DMS153 (cell line): ENCODE results near the gene POLD2.
"Not testable (repeated sequence)": the region's sequence is repeated elsewhere in the genome, so short reads cannot be mapped to it uniquely, and the experiment has no call there.

ENCODE experiments used
- DNase-seq: peaks from one replicate; lab custom pipeline; 2025; lab: John Stamatoyannopoulos, UW

The POLD2 gene

DNA sequence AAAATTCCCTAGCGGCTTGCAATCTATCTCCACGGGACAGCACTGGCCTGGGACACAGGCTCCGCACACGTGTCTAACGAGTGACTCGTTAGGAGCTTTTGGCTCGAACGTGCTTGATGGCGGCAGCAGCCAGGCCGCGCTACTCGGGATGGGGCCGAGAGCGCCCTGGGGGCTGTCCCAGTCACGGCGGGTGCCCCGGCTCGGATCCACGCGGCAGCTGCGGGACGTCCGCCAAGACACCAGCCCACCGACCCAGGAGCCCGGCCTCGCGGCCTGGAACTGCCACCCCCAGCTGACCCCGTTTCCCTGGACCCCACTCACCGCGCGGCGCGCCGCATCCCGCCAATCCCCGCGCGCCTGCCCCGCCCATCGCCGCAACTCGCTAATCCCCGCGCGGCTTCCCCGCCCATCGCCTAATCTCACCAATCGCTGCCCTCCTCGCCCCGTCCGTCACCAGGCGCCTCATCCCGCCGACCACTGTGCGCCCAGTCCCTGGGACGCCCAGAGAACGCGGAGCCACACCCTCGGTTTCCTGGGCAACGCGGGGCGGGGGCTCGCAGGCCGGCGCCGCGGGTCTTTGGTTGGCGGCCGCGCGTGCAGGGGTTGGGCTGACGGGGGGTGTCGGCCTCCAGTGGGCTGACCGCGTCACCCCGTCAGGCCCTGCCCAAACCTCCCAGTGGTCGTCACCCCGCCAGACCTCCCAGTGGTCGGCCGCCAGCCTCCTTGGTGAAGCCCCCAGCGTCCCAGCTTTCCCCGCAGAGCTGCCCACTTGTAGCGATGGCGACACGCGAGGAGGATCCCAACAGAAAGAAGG, at the start of gene POLD2:
Gene POLD2, minus strand, starts transcription at position 359 of the 814 bp plus-strand sequence. CDS start 1,495 bp downstream, outside the sequence.
- peak; percentile 97 for DNase-seq

DNA sequence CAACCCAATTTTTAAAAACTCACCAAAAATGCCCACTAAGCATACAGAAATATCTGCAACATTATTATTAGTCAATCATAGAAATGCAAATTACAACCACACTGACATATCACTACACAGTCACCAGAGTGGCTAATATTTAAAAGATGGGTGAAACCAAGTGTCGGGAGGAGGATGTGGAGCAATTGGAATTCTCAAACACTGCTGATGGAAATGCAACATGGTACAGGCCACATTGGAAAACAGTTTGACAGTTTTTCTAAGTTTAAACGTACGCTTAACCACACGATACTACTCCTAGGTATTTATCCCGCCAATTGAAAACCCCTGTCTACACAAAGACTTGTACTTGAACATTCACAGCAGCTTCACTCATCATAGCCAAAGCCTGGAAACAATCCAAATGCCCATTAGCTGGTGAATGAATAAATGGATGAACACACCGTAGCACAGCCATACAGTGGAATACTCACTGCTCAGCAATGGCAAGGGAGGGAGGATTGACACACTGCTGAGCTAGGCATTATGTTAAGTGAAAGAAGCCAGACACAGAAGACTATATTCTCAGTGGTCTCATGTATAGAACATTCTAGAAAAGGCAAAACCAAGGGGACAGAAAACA, 49.6 kb upstream of the POLD2 start:
- peak; percentile 62 for DNase-seq

DNA sequence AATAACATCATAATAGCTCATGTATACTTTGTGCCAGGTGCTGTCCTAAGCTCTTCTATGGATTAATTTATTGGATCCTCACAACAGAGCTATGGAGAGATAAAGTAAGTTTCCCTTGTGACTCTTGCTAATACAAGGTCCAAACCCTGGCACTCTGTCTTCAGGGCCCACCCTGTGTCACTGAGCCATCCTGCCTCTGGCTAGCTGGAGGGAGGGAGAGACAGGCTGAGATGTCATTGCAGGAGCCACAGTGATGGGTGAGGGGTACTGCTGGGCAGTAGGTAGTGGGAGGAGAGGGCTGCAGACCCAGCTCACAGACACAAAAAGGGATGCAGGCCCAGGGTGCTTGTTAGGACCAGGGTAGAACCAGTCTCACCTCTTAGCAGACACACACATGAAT, 49.0 kb upstream of the POLD2 start:
- DNase-seq = no peak

DNA sequence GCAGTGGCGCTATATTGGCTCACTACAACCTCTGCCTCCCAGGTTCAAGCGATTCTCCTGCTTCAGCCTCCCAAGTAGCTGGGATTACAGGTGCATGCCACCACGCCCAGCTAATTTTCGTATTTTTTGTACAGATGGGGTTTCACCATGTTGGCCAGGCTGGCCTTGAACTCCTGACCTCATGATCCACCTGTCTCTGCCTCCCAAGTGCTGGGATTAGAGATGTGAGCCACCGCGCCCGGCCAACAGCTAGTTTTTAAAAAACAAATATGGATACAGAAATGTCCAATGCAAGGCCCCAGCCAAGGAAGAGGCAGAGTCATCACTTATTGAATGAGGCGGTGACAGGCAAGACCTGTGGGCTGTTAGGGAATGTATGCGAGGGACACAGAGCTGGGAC, 48.6 kb upstream of the POLD2 start:
- not testable (repeated sequence) for DNase-seq

DNA sequence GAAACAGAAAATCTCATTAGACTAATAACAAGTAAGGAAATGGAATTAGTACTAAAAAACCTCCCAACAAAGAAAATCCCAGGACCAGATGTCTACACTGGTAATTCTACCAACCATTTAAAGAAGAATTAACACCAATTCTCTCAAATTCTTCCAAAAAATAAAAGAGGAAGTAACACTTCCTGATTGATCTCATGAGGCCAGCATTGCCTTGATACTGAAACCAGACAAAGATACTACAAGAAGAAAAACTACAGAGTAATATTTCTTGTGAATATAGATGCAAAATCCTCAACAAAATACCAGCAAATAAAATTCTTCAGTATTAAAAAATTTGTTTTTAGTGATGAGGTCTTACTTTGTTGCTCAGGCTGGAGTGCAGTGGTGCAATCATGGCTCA, 44.6 kb upstream of the POLD2 start:
- DNase-seq = no peak

DNA sequence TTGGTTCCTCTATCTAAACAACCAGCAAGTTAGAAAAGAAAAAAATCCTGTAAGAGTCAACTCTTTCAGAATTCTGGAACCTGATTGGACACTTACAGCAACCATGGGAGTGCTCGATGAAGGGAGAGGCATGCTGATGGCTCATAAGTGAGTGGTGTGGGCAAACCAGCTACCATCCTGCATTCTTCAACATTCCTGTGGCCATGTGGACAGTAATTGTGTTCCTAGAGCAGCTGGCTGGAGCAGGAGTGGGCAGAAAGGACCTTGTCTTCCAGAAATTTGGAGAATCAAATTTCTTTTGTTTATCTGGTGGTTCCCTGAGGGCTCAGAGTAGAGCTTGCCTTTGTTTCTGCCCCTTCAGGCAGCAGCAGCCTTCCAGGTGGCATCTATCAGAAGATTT, 40.2 kb upstream of the POLD2 start:
- DNase-seq = no peak

DNA sequence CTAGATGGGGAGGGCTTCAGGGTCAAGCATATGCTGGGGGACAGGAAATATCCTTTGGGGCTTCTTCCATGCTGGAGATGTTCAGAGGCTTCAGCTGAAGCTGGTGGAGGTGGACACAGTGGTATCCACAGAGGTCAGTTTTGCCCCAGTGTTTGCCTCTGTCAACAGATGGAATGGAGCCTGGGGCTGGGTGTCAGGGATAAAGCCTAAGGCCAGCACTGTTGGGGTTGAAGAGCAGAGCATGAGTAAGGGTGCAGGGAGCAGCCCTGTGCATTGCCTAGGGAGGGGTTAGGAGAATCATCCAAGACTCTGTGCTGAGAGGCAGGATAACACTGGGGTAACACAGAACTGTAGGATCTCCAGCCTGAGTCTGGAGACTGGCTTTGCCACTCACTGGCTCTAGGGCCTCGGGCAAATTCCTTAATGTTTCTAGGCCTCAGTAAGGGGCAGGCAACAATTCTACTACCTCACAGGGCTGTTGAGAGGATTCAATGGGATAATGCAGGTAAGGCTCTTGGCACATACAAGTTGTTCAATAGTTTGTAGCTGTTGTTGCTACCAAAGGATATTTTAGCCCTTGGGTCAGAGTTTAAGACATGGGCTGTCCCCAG, 39.5 kb upstream of the POLD2 start:
- DNase-seq = no peak

DNA sequence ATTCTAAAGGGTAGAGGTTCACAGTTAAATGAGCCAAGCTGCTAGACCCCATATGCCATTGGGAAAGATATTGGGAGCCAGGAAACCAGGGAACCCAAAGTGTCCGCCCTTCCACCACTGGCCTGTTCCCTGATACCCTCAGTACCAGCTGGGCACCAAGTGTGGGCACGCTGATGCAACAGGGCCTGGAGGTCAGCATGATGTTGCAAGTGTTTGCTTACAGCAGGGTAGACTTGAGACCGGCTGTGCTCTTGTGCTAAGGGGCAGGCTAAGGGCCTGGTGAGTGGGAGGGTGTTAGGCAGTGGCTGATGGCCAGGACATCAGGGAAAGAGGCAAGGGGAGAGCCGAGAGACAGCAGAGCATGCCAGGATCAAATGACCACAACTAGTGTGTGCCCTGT, 38.8 kb upstream of the POLD2 start:
- DNase-seq = no peak

DNA sequence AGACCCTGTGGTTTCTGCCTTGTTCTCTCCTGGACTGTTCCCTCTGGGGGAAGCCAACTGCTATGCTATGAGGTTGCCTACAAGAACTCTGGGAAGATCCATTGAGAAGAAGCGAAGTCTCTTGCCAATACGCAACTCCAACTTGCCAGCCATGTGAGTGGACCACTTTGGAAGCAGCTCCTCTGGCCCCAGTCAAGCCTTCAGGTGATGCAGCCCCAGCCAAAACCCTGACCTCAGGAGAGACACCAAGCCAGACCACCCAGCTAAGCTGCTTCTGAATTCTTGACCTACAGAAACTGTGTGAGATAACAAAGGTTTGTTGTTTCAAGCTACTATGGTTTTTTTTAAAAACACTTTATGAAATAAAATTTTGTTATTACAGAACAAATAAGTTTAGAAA, 38.0 kb upstream of the POLD2 start:
- DNase-seq = no peak

DNA sequence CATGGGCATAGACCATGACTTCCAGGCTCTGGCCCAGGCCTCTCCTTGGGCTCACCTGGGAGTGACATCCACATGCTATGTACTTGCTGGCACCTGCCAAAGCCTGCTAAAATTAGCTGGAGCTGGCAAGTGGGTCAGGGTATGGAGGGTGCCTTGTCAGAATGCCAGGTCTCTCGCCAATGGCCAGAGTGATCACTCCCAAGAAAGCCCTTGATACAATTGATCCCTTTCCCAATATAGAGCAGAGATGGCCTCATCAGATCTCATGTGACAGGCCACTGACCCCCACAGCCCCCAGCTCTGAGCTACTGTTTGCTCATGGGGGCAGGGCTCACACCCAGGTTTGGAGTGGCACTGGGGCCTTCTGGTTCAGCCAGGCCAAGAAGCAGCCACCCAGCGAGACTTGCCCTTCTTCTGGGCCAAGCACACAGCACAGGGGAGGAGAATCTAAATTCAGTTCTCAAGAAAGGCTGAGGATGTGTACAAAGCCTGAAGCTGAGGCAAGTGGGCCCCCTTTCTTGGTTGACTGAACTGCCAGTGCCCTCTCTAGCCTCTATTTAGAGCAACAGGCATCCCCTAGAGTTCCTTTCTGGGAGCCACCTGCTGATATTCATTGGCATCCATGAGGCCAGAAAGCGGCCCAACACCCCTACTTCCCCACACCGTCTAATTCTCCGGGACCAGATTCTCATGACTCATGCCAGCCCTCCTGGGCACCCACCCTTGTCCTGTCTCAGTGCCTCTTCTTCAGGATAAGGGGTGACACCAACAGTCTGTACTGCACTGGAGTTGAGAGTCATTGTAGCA, 36.7 kb upstream of the POLD2 start:
- DNase-seq = no peak

DNA sequence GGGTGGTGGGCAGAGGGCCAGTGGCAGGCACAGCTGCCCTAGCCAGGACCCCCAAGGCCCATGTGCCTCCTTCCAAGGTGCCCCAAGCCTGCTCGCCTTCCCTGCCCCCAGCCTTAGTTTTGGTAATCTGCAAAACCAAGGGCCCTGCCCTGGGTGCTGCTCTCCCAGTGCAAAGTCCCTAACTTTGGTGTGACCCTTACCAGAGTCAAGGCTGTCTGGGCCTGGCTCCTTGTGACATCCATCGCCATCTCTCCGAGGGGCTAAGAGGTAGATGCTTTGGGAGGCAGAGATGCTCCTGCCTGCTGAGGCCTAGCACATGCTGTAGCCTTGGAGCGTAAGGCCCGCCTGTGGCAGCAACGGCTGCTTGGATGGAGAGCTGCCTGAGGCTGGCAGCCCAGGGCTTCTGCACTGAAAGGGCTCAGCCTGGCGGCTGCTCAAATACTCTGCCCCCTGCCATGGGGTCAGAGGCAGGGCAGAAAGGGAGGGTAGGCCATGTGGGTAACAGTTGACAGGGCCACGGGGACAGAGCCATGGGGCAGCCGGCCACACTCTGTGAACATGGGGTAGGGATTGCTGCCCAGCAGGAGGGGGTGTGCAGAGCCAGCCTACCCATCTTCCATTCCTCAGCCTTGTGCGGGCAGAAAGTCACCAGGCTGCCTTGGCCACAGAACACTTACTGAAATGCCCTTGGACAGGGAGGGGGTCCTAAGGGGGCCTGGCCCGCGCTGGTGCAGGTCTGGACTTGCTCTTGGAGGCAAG, 35.7 kb upstream of the POLD2 start:
- no peak for DNase-seq

DNA sequence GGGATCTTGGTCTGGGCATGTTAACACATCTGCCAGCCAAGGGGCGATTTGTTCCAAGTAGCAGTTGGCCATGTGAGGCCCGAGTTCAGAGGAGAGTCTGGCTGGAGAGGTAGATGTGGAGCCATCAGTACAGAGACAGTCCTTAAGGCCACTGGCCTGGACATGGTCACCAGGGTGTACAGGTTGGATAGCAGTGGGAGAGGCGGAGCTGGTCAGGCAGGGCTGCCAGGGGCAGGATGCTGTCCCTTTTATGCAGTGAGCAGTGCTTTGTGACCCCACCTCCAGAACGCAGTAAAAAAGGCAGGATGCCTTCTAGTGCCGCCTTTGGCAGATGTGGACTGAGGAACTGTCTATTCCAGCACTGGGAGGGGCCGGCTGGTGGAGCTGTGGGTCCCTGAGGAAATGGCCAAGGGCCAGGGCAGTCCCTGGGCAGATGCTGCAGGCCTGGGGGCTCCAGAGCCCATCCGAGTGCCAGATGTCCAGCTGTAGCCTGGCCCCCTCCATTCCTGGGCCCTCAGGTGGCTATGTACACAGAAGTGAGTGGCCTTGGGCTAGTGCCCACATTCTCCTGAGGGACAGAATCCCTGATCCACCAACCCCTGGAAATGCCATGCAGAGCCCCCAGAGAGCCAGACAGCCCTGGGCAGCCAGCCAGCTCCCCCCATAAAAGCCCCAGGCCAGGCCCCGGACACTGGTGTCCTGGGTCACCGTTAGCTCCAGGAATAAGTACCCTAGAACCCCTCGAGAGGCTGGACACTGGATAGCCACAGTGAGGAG, 34.9 kb upstream of the POLD2 start:
- DNase-seq = no peak

DNA sequence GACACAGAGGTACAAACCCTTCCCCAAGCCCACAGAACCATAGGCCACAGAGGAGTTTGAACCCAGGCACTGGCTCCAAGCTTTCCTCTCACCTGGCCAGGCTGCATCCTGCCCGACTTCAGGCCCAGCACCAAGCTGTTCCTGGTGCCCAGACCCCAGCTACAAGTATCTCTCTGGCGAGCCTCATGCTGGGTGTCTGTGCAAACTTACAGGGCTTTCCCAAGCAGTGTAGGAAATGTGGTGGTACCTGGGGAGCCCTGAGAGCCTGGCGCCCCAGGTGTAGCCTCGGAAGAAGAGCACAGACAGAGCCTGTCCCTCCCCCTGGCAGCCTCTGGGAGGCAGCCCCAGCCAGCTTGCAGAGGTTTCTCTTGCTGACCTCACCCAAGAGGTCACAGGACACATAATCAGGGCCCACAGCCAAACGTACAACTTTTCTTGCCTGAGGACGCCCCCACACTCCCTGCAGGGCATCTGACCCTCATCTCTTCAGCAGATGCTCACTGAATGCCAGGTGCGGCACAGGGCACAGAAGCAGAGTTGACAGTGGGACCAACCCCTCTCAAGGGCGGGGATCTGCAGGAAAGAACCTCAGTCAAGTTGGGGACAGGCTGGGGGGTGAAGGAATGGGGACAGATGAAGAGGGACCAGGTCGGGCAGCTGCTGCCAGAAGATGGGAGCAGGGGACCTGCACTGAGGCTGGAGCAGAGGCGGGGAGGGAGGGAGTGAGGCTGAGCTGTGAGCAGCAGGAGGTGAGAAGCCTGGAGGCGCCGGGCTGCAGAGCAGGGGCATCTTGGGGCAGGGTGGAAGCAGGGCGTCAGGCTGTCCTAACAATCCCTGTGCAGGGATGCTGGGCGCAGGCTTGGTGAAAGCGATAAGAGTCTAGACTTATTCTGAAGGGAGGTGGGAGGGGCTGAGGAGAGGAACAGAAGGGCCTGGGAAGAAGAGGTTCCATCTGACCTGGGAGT, 34.0 kb upstream of the POLD2 start:
- no peak for DNase-seq

DNA sequence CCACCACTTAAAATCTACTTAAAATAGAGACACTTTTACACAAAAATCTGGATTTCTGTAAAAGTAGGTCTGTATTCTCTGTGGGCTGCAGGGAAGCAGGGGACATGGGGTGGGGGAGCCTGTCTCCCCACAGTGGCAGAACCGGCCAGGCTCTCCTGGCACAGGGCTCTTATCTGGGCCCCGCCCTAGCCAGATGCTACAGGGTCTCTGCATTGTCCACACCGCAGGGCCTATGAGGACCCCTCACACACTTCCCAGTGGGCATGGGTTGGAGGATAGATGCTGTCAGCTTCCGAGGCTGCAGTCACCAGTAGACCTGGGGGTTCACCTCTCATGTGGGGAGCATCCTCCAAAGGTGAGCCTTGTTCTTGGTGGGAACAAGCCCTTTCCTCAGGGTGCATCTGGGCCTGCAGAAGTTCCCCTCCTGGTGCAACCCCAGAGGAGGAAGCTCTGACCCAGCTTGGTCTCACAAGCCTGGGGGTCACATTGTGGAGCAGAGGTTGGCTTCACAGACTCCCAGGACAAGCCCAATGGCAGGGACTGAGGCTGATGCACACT, 33.2 kb upstream of the POLD2 start:
- DNase-seq = no peak

DNA sequence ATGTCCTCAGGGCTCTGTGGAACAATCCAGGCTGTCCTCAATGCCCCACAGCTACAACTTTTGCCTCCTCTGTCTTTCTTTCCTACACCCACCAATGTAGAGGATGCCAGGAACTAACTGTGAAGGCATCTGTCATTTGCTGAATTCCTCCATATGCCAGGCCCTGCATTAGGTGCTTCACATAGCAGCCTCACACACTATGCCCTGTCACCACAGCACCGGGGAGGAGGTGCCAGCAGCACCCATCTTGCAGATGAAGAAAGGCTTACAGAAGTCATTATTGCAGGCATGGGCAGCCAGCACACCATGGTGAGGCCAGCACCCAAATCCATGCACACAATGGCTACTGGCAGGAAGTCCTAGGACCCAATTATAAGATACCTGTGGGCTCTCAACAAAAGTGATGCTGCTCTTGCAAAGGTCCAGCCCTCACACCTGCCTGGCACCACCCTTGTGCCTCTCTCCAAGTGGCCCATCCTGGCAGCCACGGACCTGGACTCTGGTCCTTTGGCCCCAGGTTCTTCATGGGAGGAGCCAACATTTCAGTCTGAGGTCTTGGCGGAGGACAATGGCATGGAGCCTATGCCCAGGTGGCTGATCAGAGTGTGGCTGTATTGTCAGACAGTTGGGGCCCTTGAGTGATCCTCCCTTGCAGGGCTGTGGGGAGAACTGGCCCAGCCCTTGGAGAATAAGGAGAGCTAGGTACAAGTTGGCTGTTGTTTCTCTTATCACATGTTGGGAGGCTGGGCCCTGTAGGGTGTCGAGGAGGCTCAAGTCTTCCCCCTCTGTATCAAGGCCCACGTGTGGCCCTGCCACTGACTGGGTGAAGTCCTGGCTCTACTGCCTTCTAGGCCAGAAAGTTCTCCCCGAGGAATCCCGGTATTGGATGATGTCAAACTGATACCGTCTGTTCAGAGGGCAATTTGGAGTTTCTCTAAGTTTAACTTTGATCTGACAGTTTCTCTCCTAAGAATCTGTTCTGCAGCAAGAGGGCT, 32.1 kb upstream of the POLD2 start:
- no peak for DNase-seq

DNA sequence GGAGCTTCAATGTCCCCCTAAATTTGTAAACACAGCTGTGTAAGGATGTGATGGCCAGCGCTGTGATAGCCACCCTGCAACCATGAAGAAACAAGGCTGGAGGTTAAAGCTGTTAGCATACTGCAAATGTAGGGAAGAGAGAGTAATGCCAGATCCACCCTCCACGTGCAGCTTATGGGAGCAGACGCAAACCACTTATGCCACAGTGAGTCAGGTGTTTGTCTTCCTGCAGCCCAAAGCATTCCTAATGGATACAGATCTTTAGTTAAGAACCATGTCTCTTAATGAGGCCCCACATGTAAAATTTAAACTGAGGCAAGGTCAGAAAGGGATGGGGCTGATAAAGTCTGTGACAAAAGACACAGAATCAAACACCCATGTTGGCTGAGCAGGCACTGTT, 31.4 kb upstream of the POLD2 start:
- DNase-seq = no peak

DNA sequence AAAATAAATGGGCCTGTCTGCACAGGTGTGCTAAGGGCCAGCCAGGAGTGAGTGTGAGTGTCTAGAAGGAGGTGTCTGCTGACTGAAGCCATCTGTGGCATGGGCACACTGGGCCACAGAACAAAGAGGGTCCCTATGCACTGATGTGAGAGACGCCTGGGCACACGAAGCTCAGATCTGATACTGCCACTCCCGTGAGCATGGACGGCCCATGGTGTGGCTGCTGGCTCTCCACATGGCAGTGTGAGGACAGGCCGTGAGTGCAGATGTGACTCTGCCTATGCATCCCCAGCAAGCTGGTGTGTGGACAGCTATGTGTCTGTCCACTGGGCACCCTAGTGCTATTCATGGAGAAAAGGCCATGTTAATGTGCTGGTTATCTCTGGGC, 30.6 kb upstream of the POLD2 start:
- no peak for DNase-seq
